ENCODE results near the gene TFAM. TPM values are rescaled to one million over a fixed set of nuclear protein-coding genes. Genes with fewer than 3 reads are reported as not detected.

TFAM gene
- total RNA-seq, 1 experiment from 2014 or later, result 76.4 TPM

DNA sequence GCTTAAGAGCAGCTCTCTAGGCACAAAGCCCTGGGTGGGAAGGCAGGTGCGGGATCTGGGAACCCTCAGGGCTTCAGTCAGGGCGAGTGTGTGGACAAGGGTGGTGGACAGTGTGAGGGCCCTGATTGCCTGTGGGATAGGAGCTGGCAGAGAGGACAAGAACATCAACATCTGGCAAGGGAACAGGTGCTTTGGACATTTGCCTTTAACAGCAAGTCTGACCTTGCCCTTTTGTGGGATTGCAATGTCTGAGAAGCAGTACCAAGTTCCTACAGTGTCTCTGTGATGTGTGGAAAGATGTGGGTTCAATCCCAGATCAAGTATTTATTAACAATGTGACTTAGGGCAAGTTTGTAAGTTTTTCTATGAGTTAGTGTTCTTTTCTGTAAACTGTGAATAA lies 46.7 kb downstream of the TFAM start:
- Histone ChIP-seq H3K36me3 (ENCODE audit: insufficient read depth, low read length) (no peaks in the 10 kb centered on the region), H2AFZ (ENCODE audit: low read length) (no peak overlapping the region)
- DNase-seq, result no peak

DNA sequence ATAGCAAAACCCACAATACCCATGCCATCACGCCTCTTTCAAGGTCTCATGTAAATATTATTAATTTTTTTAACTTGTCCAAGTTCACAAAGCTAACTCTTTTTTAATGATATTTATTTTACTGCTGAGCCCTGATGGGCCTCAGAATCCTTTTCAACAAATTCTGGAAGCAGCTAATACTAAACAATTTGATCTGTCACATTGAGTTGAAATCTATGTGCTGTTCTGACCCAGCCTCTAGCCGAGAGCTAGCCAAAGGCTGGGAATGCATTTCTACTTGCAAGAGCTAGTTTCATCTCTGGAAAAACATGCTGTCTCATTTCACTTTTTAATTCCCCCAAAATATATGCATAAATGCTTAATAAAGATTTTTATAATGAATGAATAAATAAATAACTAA lies 47.9 kb downstream of the TFAM start:
- no peak for DNase-seq
- no peaks in the 10 kb centered on the region for H3K27me3 ChIP-seq (ENCODE audit: low read length)
- no peak overlapping the region for H3K9ac ChIP-seq (ENCODE audit: low read length)
- no peaks in the 10 kb centered on the region for H3K9me3 ChIP-seq (ENCODE audit: low read length)
- no peak overlapping the region for H3K27ac ChIP-seq (ENCODE audit: low read length)
- H3K79me2 ChIP-seq (ENCODE audit: low read length), result no peaks in the 10 kb centered on the region
- H2AFZ ChIP-seq (ENCODE audit: low read length), result no peak overlapping the region
- no peak overlapping the region for H3K4me3 ChIP-seq (ENCODE audit: low read length)
- H3K4me2 ChIP-seq (ENCODE audit: low read depth, low read length, poor library complexity, severe bottlenecking), result no peak overlapping the region
- no peaks in the 10 kb centered on the region for H3K9me2 ChIP-seq (replicated peaks; ENCODE audit: insufficient read depth, low read length)
- H3K36me3 ChIP-seq (ENCODE audit: insufficient read depth, low read length), result no peaks in the 10 kb centered on the region
- no peaks in the 10 kb centered on the region for H3K4me1 ChIP-seq (ENCODE audit: low read length)
- no peaks in the 10 kb centered on the region for H4K20me1 ChIP-seq (ENCODE audit: insufficient read depth, low read depth, low read length)

More for the DNA sequence above, 46.7 kb downstream of the TFAM start:
- Histone ChIP-seq H3K9me3 (ENCODE audit: low read length) (no peaks in the 10 kb centered on the region), H4K20me1 (ENCODE audit: insufficient read depth, low read depth, low read length) (no peaks in the 10 kb centered on the region), H3K27me3 (ENCODE audit: low read length) (no peaks in the 10 kb centered on the region), H3K4me2 (ENCODE audit: low read depth, low read length, poor library complexity, severe bottlenecking) (no peak overlapping the region), H3K27ac (ENCODE audit: low read length) (no peak overlapping the region), H3K9me2 (replicated peaks; ENCODE audit: insufficient read depth, low read length) (no peaks in the 10 kb centered on the region), H3K4me3 (ENCODE audit: low read length) (no peak overlapping the region), H3K4me1 (ENCODE audit: low read length) (no peaks in the 10 kb centered on the region), H3K79me2 (ENCODE audit: low read length) (no peaks in the 10 kb centered on the region), H3K9ac (ENCODE audit: low read length) (no peak overlapping the region)

DNA sequence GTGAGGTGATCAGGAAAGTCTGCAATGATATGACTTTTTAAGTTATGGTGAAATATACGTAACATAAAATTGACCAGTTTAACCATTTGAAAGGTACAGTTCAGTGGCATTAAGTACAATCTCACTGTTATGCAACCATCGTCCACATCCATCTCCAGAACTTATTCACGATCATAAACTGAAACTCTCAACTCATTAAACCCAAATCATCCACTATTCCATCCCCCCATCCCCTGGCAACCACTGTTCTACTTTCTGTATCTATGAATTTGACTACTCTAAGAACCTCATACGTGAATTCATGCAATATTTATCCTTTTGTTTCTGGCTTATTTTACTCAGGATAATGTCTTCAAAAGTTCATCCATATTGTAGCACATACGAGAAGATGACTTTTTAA lies 48.4 kb downstream of the TFAM start:
- no peaks in the 10 kb centered on the region for H3K9me2 ChIP-seq (replicated peaks; ENCODE audit: insufficient read depth, low read length)
- no peak overlapping the region for H3K4me2 ChIP-seq (ENCODE audit: low read depth, low read length, poor library complexity, severe bottlenecking)
- H2AFZ ChIP-seq (ENCODE audit: low read length), result no peak overlapping the region
- no peaks in the 10 kb centered on the region for H3K4me1 ChIP-seq (ENCODE audit: low read length)
- H3K27me3 ChIP-seq (ENCODE audit: low read length), result no peaks in the 10 kb centered on the region
- no peak for DNase-seq
- no peaks in the 10 kb centered on the region for H4K20me1 ChIP-seq (ENCODE audit: insufficient read depth, low read depth, low read length)
- H3K27ac ChIP-seq (ENCODE audit: low read length), result no peak overlapping the region
- no peak overlapping the region for H3K9ac ChIP-seq (ENCODE audit: low read length)
- H3K9me3 ChIP-seq (ENCODE audit: low read length), result no peaks in the 10 kb centered on the region
- H3K4me3 ChIP-seq (ENCODE audit: low read length), result no peak overlapping the region
- no peaks in the 10 kb centered on the region for H3K36me3 ChIP-seq (ENCODE audit: insufficient read depth, low read length)
- no peaks in the 10 kb centered on the region for H3K79me2 ChIP-seq (ENCODE audit: low read length)

DNA sequence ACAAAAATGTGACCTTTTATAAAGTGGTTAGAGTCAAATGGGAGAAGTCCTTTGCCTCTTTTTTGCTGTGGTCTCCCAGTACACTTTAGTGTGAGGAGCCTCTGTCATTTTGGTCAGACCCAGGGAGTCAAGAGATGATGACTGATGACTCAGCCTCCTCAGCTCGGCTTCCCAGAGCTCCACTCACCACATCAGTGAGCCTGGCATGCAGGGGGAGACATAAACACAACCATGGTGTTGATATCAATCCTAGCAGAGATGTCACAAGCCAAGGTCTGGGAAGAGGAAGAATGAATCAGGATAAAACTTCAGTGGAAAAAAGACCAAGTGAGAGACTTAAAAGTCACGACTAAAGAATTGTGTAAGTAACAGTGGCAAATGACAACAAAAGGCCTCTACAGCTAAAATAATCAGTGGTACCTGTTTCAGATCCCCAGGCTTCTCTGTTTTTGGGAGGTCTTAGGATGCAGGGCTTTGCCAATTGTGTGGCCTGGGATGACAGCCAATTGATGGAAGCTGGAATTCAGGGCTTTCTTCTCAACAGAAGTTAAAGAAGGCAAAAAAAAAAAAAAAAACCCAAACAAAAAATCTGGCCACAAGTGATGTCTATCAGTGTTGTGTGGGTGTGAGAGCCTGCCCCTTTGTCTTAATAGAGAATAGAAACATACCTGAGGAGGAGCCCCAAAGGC lies 50.2 kb downstream of the TFAM start:
- Histone ChIP-seq H3K9ac (ENCODE audit: low read length) (no peak overlapping the region), H4K20me1 (ENCODE audit: insufficient read depth, low read depth, low read length) (no peaks in the 10 kb centered on the region), H3K4me3 (ENCODE audit: low read length) (no peak overlapping the region), H3K4me2 (ENCODE audit: low read depth, low read length, poor library complexity, severe bottlenecking) (no peak overlapping the region), H3K9me2 (replicated peaks; ENCODE audit: insufficient read depth, low read length) (no peaks in the 10 kb centered on the region), H3K9me3 (ENCODE audit: low read length) (no peaks in the 10 kb centered on the region), H2AFZ (ENCODE audit: low read length) (no peak overlapping the region), H3K36me3 (ENCODE audit: insufficient read depth, low read length) (no peaks in the 10 kb centered on the region), H3K27me3 (ENCODE audit: low read length) (no peaks in the 10 kb centered on the region), H3K79me2 (ENCODE audit: low read length) (no peaks in the 10 kb centered on the region), H3K4me1 (ENCODE audit: low read length) (no peaks in the 10 kb centered on the region), H3K27ac (ENCODE audit: low read length) (no peak overlapping the region)
- DNase-seq, result no peak

DNA sequence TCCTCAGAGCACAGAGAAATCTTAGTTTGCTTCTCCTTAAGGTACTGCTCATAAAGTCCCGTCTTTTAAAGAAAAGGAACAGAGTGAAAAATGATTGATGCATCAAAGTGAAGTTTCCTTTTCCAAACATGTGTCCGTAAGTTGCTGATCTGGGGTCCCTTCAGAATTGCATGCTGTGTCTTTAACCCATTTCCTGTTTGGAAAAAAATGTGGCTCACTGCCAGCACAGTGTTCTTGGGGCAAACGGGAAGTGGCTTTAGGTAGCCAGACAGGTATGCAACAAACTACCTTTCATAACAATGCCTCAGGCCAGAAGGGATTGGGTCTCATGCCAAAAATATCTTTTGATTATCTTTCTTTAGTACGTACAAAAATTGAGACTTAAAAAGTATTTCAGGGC lies 50.9 kb downstream of the TFAM start:
- Histone ChIP-seq H3K27ac (ENCODE audit: low read length) (no peak overlapping the region), H3K4me3 (ENCODE audit: low read length) (no peak overlapping the region), H4K20me1 (ENCODE audit: insufficient read depth, low read depth, low read length) (no peaks in the 10 kb centered on the region), H3K9me2 (replicated peaks; ENCODE audit: insufficient read depth, low read length) (no peaks in the 10 kb centered on the region), H3K79me2 (ENCODE audit: low read length) (no peaks in the 10 kb centered on the region), H3K4me2 (ENCODE audit: low read depth, low read length, poor library complexity, severe bottlenecking) (no peak overlapping the region), H3K4me1 (ENCODE audit: low read length) (no peaks in the 10 kb centered on the region), H3K27me3 (ENCODE audit: low read length) (no peaks in the 10 kb centered on the region), H2AFZ (ENCODE audit: low read length) (no peak overlapping the region), H3K9me3 (ENCODE audit: low read length) (no peaks in the 10 kb centered on the region), H3K36me3 (ENCODE audit: insufficient read depth, low read length) (no peaks in the 10 kb centered on the region), H3K9ac (ENCODE audit: low read length) (no peak overlapping the region)
- DNase-seq, result no peak

DNA sequence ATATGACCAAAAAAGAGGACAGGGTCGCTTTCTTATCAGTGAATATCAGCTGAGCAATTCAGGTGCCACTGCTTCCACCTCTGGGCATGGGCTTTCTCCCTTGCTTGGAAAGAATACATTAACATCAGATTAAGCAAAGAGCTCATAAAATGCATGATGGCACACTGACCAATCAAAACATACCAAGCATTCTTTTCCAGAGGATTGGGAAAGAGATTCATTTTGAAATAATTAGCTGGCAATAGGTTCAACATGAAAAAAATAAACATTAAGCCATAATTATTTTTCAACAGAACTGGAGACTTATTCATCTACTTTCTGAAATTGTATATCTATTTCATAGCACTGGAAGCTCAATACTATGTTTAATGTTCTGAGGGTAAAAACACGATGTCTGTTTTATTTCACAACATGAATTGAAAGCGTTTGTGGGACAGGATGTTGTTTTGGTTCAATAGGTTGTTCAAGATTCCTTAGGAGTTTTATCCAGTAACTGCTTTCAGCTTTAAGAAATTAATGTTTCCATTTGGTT lies 53.2 kb downstream of the TFAM start:
- no peaks in the 10 kb centered on the region for H4K20me1 ChIP-seq (ENCODE audit: insufficient read depth, low read depth, low read length)
- no peak overlapping the region for H3K4me3 ChIP-seq (ENCODE audit: low read length)
- H3K4me1 ChIP-seq (ENCODE audit: low read length), result no peaks in the 10 kb centered on the region
- no peak overlapping the region for H2AFZ ChIP-seq (ENCODE audit: low read length)
- no peak for DNase-seq
- H3K27ac ChIP-seq (ENCODE audit: low read length), result no peak overlapping the region
- H3K4me2 ChIP-seq (ENCODE audit: low read depth, low read length, poor library complexity, severe bottlenecking), result no peak overlapping the region
- no peaks in the 10 kb centered on the region for H3K36me3 ChIP-seq (ENCODE audit: insufficient read depth, low read length)
- no peak overlapping the region for H3K9ac ChIP-seq (ENCODE audit: low read length)
- no peaks in the 10 kb centered on the region for H3K9me2 ChIP-seq (replicated peaks; ENCODE audit: insufficient read depth, low read length)
- no peaks in the 10 kb centered on the region for H3K27me3 ChIP-seq (ENCODE audit: low read length)
- no peaks in the 10 kb centered on the region for H3K9me3 ChIP-seq (ENCODE audit: low read length)
- no peaks in the 10 kb centered on the region for H3K79me2 ChIP-seq (ENCODE audit: low read length)

DNA sequence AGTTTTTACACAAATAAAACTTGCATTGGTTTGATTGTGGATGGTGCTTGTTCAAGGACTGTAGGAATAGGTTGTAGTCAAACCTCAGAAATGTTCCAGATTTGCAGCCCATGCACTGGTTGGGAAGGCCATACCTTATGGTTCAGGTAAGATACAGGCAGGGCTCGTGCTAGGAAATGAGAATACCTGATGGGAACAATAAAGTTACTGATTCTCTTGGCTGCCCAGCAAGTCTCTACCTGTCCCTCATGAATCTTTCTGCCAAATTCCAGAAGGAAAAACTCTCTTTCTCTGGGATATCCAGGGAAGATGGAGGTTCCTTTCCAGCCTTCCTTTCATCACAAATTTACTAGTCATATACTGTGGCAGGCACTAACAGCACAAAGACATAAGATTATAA lies 53.8 kb downstream of the TFAM start:
- no peaks in the 10 kb centered on the region for H3K4me1 ChIP-seq (ENCODE audit: low read length)
- no peak overlapping the region for H3K4me3 ChIP-seq (ENCODE audit: low read length)
- no peak overlapping the region for H3K27ac ChIP-seq (ENCODE audit: low read length)
- no peaks in the 10 kb centered on the region for H3K79me2 ChIP-seq (ENCODE audit: low read length)
- H2AFZ ChIP-seq (ENCODE audit: low read length), result no peak overlapping the region
- no peaks in the 10 kb centered on the region for H4K20me1 ChIP-seq (ENCODE audit: insufficient read depth, low read depth, low read length)
- H3K9me2 ChIP-seq (replicated peaks; ENCODE audit: insufficient read depth, low read length), result no peaks in the 10 kb centered on the region
- H3K9me3 ChIP-seq (ENCODE audit: low read length), result no peaks in the 10 kb centered on the region
- no peaks in the 10 kb centered on the region for H3K36me3 ChIP-seq (ENCODE audit: insufficient read depth, low read length)
- no peak overlapping the region for H3K9ac ChIP-seq (ENCODE audit: low read length)
- H3K27me3 ChIP-seq (ENCODE audit: low read length), result no peaks in the 10 kb centered on the region
- H3K4me2 ChIP-seq (ENCODE audit: low read depth, low read length, poor library complexity, severe bottlenecking), result no peak overlapping the region
- DNase-seq, result no peak

DNA sequence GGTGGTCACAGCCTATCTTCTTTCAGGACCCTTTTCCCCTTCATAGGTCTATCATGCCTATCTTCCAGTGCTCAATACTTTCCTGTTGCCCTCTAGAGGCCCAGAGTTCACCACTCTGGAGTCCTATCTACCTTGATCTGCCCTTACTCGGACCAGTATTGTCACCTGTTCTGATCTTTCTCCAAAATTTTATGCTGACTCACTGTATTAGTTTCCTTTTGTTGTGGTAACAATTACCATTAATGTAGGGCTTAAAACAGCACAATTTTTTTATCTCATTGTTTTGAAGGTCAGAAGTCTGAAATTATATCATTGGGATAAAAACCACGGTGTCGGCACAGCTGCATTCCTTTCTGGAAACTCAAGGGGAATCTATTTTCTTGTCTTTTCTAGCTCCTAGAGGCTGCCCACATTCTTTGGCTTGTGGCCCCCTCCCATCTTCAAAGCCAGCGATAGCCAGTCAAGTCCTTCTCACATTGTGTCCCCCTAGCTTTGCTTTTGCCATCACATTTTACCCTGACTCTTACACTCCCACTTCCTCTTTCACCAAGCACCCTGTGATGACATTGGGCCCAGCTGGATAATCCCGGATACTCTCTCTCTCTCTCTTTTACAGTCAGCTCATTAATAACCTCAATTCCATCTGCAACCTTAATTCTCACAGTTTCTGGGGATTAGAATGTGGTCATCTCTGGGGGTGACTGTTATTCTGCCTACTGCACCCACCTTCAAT lies 54.6 kb downstream of the TFAM start:
- no peak for DNase-seq
- H3K9ac ChIP-seq (ENCODE audit: low read length), result no peak overlapping the region
- no peak overlapping the region for H2AFZ ChIP-seq (ENCODE audit: low read length)

More for the DNA sequence above, 54.6 kb downstream of the TFAM start:
- Histone ChIP-seq H3K79me2 (ENCODE audit: low read length) (no peaks in the 10 kb centered on the region), H3K4me1 (ENCODE audit: low read length) (no peaks in the 10 kb centered on the region), H3K27me3 (ENCODE audit: low read length) (no peaks in the 10 kb centered on the region), H3K9me3 (ENCODE audit: low read length) (no peaks in the 10 kb centered on the region), H3K36me3 (ENCODE audit: insufficient read depth, low read length) (no peaks in the 10 kb centered on the region), H3K4me3 (ENCODE audit: low read length) (no peak overlapping the region), H4K20me1 (ENCODE audit: insufficient read depth, low read depth, low read length) (no peaks in the 10 kb centered on the region), H3K27ac (ENCODE audit: low read length) (no peak overlapping the region), H3K4me2 (ENCODE audit: low read depth, low read length, poor library complexity, severe bottlenecking) (no peak overlapping the region), H3K9me2 (replicated peaks; ENCODE audit: insufficient read depth, low read length) (no peaks in the 10 kb centered on the region)

Measured in Karpas-422 (cell line).